Measurements from ENCODE around the gene PKD2L1.

- TF ChIP-seq CTCF (IDR thresholded peaks at IDR 0.05) (no peak), POLR2AphosphoS5 (IDR thresholded peaks at IDR 0.05) (no peak)
Observed at GRCh38 chr10:100359529-100360150, 29.6 kb upstream of the PKD2L1 start.

All from prostate gland (tissue), 2 donors.